Dermis blood vessel endothelial cell (primary cell): ENCODE measurements around the gene PIK3C2A. TPM values are rescaled to one million over a fixed set of nuclear protein-coding genes. Genes with fewer than 3 reads are reported as not detected.
A peak's percentile ranks its signal among the peaks of the same experiment; 100 is the strongest.

Experiments used
- DNase-seq: peaks from one replicate; pipeline ENCODE4 v3.0.0; 2010
- total RNA-seq: library from RNA; depleted of rRNA; stranded (reverse); fragments of >200 nt; gene quantifications from 2 replicates; pipeline ENCODE4 v1.2.3, GENCODE V29; 2014

PIK3C2A gene
- total RNA-seq, 1 donor from 2014 or later, result 91.9 TPM

DNA sequence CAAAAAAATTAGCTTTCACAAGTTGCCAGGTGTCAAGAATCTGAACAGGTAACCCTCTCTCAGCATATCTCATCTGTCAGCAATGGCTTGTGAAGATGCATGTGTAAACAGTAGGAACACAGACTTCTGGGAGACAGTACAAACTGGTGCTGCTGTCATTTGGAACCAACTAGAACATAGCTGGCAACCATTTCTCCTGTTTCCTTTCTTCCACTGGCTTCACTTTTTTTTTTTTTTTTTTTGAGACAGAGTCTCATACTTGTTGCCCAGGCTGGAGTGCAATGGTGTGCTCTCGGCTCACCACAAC is 2.1 kb upstream of the PIK3C2A start:
- DNase-seq, result peak; percentile 24

DNA sequence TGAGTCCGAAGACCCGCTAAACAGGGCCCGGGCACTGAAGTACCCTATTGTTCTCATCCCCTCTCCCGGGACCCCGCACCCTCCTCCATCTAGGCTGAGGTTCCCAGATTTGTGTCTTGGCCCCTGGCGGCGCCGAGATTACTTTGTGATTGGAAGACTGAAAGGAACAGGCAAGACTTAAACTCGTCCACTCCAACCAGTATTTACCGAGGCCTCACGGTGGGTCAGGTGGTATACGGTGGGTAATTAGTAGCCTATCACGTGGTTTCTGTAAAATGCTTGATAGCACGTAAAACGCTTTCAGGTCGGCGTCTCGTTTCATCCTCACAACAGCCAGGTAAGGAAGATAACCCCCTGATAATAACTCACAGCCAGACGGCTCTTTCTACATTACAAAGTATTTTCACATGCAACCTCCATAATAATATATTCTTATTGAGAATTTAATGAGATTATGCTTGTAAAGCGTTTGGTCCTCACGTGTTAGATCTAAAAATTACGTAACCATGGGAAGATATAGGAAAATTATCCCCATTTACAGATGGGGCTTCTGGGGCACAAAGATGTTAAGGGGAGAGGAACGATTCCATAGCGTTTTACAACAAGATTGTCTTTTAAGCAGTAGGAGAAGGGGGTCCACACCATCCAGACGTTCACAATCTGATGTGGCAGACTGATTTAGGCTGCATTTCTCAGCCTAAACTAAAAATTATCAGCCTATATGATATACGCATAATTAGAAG is 642 bp upstream of the PIK3C2A start:
- DNase-seq, result peak; percentile 91

- no peak for DNase-seq
These were observed 1.3 kb downstream of the PIK3C2A start for GRCh38 chr11:17206463-17206862.

DNA sequence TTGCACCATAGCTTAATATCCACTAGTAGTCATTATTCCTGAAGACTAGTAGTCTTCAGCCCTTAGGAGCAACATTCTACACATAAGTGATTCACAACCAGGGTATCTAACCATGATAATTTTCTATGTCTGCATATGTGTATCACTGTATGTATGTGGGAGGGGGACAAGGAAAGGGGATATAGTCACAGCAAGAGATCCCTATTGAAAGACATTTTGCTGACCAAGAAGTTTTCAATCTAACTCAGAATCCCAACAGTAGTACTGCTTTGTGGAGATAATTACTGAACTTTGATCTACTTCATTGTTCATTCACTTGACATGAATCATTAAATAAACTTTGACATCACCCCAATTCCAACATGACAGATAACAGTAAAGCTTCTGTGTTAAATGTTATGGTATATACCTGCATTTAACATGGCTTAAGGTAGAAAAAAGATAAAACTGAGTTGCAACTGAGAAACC is 10.3 kb downstream of the PIK3C2A start:
- peak; percentile 48 for DNase-seq

DNA sequence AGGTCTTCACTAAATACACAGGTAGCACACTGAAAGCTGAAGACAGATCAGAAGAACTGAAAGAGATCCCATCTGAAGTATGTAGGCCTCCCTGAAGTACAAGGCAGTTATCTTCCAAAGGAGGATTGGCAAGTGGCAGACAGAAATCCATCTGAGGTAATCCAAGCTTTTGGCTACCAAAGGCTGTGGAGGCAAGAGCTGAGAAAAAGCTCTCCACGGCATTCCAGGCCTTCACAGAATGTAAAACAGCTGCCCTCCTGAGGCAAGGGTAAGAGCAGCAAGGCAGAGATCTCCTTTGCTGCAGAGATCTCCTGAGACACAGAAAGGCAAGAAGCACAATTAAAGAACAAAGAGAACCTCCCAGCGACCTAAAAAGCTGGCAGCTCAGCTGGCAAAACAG is 19.1 kb downstream of the PIK3C2A start:
- DNase-seq, result no peak

GRCh38 chr11:17186932-17187692 is 20.7 kb downstream of the PIK3C2A start:
- DNase-seq, result no peak

- DNase-seq, result no peak
These were observed 21.8 kb downstream of the PIK3C2A start for GRCh38 chr11:17185938-17186337.

- DNase-seq, result no peak
These were observed 22.8 kb downstream of the PIK3C2A start for GRCh38 chr11:17184882-17185587.

GRCh38 chr11:17183836-17184235 is 23.9 kb downstream of the PIK3C2A start:
- DNase-seq, result no peak

DNA sequence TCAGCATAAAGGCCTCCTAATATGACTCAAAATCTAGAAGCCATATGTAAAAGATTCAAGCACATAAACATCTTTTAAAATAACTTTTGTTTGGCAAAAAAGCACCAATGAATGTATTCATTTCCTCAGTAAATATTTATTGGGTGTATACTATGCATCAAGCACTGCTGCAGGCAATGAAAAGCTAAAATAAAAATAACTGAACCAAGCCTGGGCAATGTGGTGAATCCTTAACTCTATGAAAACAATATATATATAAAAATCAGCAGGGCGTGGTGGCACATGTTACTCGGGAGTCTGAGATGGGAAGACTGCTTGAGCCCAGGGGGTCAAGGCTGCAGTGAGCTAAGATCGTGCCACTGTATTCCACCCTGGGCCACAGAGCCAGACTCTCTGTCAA is 27.8 kb downstream of the PIK3C2A start:
- DNase-seq, result no peak

DNA sequence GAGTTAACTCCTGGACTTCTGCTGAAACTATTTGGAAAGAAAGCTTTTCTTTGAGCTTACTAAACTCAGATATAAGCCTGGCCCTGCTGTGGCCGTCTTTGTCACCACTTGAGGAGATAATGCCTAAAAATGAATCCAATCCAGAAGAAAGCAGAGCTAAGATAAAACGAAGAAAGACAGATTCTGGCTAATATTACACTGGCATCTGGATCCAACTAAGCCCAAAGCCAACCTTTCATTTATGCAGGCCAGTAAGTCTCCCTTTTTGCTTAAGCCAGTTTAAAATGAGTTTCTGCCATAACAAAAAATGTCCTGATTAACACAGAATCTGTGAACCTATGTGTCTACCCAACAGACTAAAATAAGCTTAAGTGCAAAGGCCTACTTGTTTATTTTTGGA is 34.5 kb downstream of the PIK3C2A start:
- no peak for DNase-seq

GRCh38 chr11:17171916-17172315 is 35.9 kb downstream of the PIK3C2A start:
- DNase-seq, result no peak

GRCh38 chr11:17171343-17171742 is 36.4 kb downstream of the PIK3C2A start:
- DNase-seq, result peak; percentile 45

- DNase-seq, result no peak
These were observed 37.9 kb downstream of the PIK3C2A start for GRCh38 chr11:17169876-17170275.

DNA sequence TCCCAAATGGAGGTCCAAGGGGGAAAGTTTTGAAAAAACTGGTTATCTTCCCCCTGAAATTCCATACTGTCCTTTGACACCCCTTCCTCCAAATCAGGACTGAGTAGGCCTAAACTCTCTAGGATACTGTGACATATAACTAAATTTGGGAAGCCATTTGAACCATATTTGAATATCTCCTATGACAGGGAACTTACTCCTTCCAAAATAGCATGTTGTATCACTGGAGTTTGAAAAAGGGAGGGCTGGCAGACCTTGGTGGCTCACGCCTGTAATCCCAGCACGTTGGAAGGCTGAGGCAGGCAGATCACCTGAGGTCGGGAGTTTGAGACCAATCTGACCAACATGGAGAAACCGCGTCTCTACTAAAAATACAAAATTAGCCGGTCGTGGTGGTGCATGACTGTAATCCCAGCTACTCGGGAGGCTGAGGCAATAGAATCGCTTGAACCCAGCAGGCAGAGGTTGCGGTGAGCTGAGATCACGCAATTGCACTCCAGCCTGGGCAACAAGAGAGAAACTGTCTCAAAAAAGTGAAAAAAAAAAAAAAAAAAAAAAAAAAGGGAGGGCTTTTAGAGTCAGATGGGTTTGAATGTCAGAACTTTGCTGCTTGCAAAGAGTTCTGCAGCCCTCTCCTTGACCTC is 42.4 kb downstream of the PIK3C2A start:
- DNase-seq, result no peak

GRCh38 chr11:17164361-17165246 is 43.2 kb downstream of the PIK3C2A start:
- no peak for DNase-seq

- no peak for DNase-seq
These were observed 44.0 kb downstream of the PIK3C2A start for GRCh38 chr11:17163736-17164135.

DNA sequence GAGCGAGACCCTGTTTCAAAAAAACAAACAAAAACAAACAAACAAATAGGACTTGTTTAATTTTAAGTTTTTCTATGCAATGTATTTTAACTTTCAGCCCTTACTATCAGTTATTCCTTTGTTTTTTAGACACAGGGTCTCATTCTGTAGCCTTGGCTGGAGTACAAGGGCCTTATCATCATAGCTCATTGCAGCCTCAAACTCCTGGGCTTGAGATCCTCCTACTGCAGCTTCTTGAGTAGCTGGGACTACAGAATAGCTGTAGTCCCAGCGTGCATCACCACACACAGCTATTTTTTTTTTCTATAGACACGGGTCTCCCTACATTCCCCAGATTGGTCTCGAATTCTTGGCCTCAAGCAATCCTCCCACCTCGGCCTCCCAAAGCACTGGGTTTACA is 44.5 kb downstream of the PIK3C2A start:
- no peak for DNase-seq

GRCh38 chr11:17162376-17162775 is 45.4 kb downstream of the PIK3C2A start:
- DNase-seq, result no peak

DNA sequence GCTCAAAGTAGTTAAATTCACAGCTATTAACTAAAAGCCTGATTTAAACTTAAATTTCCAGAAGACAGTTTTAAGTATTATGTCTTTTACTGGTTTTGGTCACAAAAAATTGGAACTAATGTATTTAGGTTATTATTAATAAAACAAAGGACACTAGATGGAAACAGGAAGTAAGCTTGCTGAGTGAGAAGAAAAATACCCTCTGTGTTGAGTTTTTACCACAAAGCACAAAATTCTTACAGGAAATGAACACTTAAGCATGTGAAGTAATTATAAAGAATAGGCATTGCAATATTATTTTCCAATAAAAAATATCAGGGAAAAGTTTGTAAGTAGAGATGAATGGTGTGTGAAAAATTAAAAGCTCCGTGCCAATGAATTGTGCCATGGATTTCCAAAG is 46.3 kb downstream of the PIK3C2A start:
- peak; percentile 66 for DNase-seq

DNA sequence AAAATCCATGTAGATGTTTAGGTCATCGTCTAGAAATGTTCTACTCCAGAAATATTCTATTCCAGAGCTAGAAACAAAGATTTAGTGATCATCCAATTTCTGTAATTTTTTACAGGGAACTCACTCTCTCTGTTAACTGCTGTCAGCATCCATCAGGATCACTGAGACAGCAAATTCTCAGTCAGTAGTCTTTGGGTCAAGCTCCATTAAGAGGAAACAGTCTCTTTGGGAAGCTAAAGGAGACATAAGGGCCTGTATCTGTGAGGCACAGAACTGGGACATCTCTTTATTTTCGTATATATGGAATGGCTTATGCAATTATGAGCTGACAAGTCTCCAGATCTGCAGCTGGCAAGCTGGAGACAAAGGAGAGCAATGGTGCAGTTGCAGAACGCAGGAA is 48.3 kb downstream of the PIK3C2A start:
- no peak for DNase-seq
